Measurements from ENCODE around the gene PUS1. TPM values are rescaled to one million over a fixed set of nuclear protein-coding genes. Genes with fewer than 3 reads are reported as not detected.
A peak's percentile ranks its signal among the peaks of the same experiment; 100 is the strongest.

The PUS1 gene
- total RNA-seq, 5 donors from 2014 or later (not counting 1 experiment from before 2014, with no cell fraction given): 27.8 to 71.4 (median 66.5) TPM

DNA sequence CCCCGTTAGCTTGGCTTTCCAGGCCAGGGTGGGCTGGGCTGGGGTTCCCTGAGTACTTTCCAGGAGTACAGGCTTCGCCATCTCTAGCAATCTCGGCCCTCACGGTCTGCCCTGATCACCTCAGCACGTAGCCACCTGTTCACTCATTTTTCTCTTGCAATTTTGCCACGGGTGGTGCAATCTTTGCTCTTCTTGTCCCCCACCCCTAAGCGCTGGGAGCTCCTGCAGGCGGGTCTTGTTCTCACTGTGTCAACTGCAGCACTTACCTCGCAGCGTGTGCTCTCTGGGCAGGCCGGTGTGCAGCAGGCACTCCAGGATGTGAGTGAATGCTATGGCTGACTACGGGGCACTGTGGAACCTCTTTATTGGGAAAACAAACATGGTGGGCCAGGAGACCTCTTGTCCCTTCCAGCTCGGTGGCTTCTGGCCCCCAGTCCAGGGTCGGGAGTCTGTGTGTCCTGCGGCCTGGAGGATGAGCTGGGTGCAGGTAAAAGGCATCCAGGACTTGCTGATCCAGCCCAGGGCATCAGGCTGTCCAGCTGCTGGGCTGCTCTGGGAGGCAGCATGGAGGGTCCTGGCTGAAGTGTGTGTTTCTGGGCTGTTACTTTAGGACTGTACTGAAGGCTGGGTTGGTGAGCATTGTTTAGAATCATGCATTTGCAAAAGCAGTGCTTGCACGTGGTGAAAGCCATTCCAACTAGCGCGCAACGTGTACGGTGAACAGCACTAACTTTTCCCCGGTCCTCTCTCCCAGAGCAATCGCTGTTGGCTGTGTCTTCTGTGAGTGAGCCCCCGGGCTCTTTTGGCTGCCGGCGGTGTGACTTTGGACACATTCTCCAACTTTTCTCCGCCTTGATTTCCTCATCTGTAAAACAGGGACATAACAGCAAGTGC is 36.1 kb upstream of the PUS1 start:
- Mint-ChIP-seq H3K27ac (no peak overlapping the region), H3K36me3 (no peaks in the 10 kb centered on the region), H3K4me1 (peaks cover 14 to 17% (median 15%) of the 10 kb centered on the region in 3 donors), H3K27me3 (no peaks in the 10 kb centered on the region), H3K4me3 (peak overlapping the region; percentile 48 to 88 (median 66)), H3K9me3 (no peaks in the 10 kb centered on the region)
- Histone ChIP-seq H3K4me1 (ENCODE audit: control insufficient read depth in 1 of 2, extremely low read depth in 1 of 2, insufficient read depth in 2 of 2, low read length in 2 of 2) (peaks cover 9 to 24% of the 10 kb centered on the region in 2 experiments), H3K4me3 (ENCODE audit: control insufficient read depth in 1 of 2, extremely low read depth in 1 of 2, low read length in 1 of 2) (no peak overlapping the region), H3K9me3 (no peaks in the 10 kb centered on the region), H3K27me3 (replicated peaks in 1 of 2; ENCODE audit: control insufficient read depth in 2 of 2, extremely low read depth in 1 of 2, insufficient read depth in 2 of 2, low read length in 1 of 2) (no peaks in the 10 kb centered on the region), H3K36me3 (ENCODE audit: control insufficient read depth in 2 of 2, extremely low read depth in 1 of 2, insufficient read depth in 1 of 2, low read length in 1 of 2) (no peaks in the 10 kb centered on the region), H3K27ac (ENCODE audit: low read length) (no peak overlapping the region)
- CTCF ChIA-PET: no interaction called here
- 83% methylated on average over 23 of the region's 26 CpGs for WGBS (ENCODE audit: insufficient coverage)
- peak in 1 of 35 experiments; percentile 16 for DNase-seq
- POLR2A ChIA-PET: interaction anchor here in 1 of 2 donors (0.6 kb wide), 1 partner anchor 56 kb away, joined by 3 read pairs; no protein-coding TSS in a partner anchor
- ATAC-seq (replicated peaks in 1 of 4): no peak

DNA sequence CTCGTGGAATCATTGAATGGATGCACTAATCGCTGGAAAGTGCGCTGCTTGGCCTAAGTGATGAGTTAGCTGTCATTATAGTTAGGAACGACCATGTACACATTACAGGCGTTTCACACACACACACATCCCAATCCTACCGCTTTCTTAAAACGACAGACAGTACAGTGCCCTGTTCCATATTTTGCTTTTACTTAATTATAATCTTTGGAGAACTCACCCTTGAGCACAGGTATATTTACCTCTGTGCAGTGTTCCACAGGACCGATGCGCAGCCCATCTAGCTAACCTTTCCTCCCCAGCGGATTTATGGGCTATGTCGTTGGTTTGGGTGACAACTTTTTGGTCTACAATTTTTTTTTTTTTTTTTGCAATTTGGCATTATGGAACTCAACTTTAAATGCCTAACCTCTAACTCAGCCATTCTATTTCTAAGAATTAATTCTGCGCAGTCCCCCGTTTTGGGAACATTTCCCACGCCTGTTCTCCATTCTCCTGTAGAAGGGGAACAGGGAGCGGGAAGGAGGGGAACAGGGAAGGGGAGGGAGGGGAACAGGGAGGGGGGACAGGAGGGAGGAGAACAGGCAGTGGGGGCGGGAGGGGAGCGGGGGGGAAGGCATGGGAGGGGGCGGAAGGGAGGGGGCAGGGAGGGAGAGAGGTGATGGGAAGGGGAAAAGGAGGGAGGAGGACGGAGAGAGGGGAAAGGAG is 35.3 kb upstream of the PUS1 start:
- ATAC-seq (replicated peaks in 1 of 4) (no peak), DNase-seq (peak in 1 of 35 experiments; percentile 32)
- Mint-ChIP-seq H3K4me1 (peaks cover 14 to 23% (median 19%) of the 10 kb centered on the region in 3 donors), H3K36me3 (no peaks in the 10 kb centered on the region), H3K27me3 (no peaks in the 10 kb centered on the region), H3K4me3 (peak overlapping the region; percentile 48 to 88 (median 66)), H3K27ac (peak overlapping the region; percentile 61 to 78), H3K9me3 (no peaks in the 10 kb centered on the region)
- Histone ChIP-seq H3K36me3 (ENCODE audit: control insufficient read depth in 2 of 2, extremely low read depth in 1 of 2, insufficient read depth in 1 of 2, low read length in 1 of 2) (no peaks in the 10 kb centered on the region), H3K27me3 (replicated peaks in 1 of 2; ENCODE audit: control insufficient read depth in 2 of 2, extremely low read depth in 1 of 2, insufficient read depth in 2 of 2, low read length in 1 of 2) (no peaks in the 10 kb centered on the region), H3K9me3 (no peaks in the 10 kb centered on the region), H3K27ac (ENCODE audit: low read length) (peak overlapping the region; percentile 29), H3K4me3 (ENCODE audit: control insufficient read depth in 1 of 2, extremely low read depth in 1 of 2, low read length in 1 of 2) (peak overlapping the region in 1 of 2 donors; percentile 7), H3K4me1 (ENCODE audit: control insufficient read depth in 1 of 2, extremely low read depth in 1 of 2, insufficient read depth in 2 of 2, low read length in 2 of 2) (peaks cover 9 to 24% of the 10 kb centered on the region in 2 experiments)
- POLR2A ChIA-PET: interaction anchor here in 1 of 2 donors (0.6 kb wide), 1 partner anchor 55 kb away, joined by 3 read pairs; no protein-coding TSS in a partner anchor
- CTCF ChIA-PET: no interaction called here
- WGBS (ENCODE audit: insufficient coverage): 86% methylated on average over 7 of the region's 19 CpGs

DNA sequence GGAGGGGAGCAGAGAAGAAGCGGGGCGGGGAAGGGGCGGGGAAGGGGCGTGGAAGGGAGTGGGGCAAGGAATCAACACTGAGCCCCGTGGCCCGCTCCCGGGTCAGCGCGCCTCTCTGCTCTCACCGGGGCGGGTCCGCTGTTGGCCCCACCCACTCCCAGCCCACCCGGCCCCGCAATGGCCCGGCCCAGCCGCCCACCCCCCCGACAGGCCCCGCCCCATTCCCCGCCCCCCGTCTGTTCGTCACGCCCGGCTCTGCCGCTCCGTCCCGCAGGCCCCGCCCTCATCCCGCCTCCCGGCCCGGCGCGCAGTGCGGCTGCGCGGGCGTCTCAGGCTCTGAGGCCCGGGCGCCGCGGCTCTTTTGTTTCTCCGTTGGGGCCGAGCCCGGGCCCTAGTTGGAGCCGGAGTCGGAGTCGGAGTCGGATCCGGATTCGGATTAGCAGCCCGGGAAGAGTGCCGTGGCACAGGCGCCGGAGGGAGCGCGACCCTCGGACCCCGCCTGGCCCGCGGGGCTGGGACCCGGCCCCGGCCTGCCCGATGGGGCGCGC is 34.7 kb upstream of the PUS1 start, which contains the start of gene ULK1:
TSS of gene ULK1 (plus strand) at position 310 of the 548 bp plus-strand sequence. CDS start 380 bp downstream, outside the sequence.
- peak; percentile 82 to 89 (median 84) for ATAC-seq (replicated peaks in 1 of 4)
- CTCF ChIA-PET: no interaction called here

DNA sequence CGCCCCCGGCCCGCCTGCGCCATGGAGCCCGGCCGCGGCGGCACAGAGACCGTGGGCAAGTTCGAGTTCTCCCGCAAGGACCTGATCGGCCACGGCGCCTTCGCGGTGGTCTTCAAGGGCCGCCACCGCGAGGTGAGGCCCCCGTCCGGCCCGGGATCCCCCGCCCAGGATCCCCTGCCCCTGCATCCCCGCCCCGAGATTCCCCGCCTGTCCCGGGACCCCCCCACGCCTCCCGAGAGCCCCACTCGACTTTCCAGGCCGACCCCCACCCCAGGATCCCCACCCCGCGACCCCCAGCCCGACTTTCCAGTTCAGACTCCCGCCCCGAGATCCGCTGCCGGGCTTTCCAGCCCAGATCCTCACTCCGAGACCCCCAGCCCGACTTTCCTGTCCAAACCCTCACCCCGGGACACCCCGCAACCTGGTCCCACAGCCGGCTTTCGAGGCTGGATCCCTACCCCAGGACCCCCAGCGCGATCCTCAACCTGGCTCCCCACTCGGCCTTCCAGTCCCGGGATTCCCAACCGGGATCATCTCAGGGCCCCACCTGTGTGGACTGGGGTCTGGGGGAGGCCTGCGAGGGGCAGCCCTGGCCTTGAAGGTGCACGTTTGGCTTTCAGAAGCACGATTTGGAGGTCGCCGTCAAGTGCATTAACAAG is 34.0 kb upstream of the PUS1 start:
- H3K36me3 Mint-ChIP-seq: no peaks in the 10 kb centered on the region
- 3% methylated on average over 35 of the region's 54 CpGs for WGBS (ENCODE audit: insufficient coverage)
- peak overlapping the region; percentile 61 to 69 for H3K4me3 ChIP-seq (ENCODE audit: control insufficient read depth in 1 of 2, extremely low read depth in 1 of 2, low read length in 1 of 2)
- peaks cover 17 to 24% (median 20%) of the 10 kb centered on the region in 3 donors for H3K4me1 Mint-ChIP-seq
- DNase-seq (peak in 2 of 35 experiments; percentile 7 to 25), ATAC-seq (replicated peaks in 1 of 4) (no peak)
- no peaks in the 10 kb centered on the region for H3K27me3 ChIP-seq (replicated peaks in 1 of 2; ENCODE audit: control insufficient read depth in 2 of 2, extremely low read depth in 1 of 2, insufficient read depth in 2 of 2, low read length in 1 of 2)
- H3K4me3 Mint-ChIP-seq: peak overlapping the region; percentile 81 to 88 (median 87)
- H3K27ac Mint-ChIP-seq: peak overlapping the region; percentile 77 to 82
- H3K9me3 Mint-ChIP-seq: no peaks in the 10 kb centered on the region
- peak overlapping the region; percentile 15 for H3K27ac ChIP-seq (ENCODE audit: low read length)
- no peaks in the 10 kb centered on the region for H3K36me3 ChIP-seq (ENCODE audit: control insufficient read depth in 2 of 2, extremely low read depth in 1 of 2, insufficient read depth in 1 of 2, low read length in 1 of 2)
- H3K9me3 ChIP-seq: no peaks in the 10 kb centered on the region
- H3K4me1 ChIP-seq (ENCODE audit: control insufficient read depth in 1 of 2, extremely low read depth in 1 of 2, insufficient read depth in 2 of 2, low read length in 2 of 2): peaks cover 9 to 24% of the 10 kb centered on the region in 2 experiments
- ChIA-PET POLR2A (no interaction called here), CTCF (no interaction called here)
- no peaks in the 10 kb centered on the region for H3K27me3 Mint-ChIP-seq

More for the DNA sequence above, 34.7 kb upstream of the PUS1 start, which contains the start of gene ULK1:
- Mint-ChIP-seq H3K4me3 (peak within 1 kb of the TSS; percentile 81 to 88 (median 87)), H3K27ac (peak within 1 kb of the TSS; percentile 77 to 82), H3K4me1 (peaks cover 14 to 23% (median 19%) of the 10 kb centered on the region in 3 donors), H3K27me3 (no peaks in the 10 kb centered on the region), H3K9me3 (no peaks in the 10 kb centered on the region), H3K36me3 (no peaks in the 10 kb centered on the region)
- WGBS (ENCODE audit: insufficient coverage): 0% methylated on average over 51 of the region's 64 CpGs
- Histone ChIP-seq H3K36me3 (ENCODE audit: control insufficient read depth in 2 of 2, extremely low read depth in 1 of 2, insufficient read depth in 1 of 2, low read length in 1 of 2) (no peaks in the 10 kb centered on the region), H3K4me1 (ENCODE audit: control insufficient read depth in 1 of 2, extremely low read depth in 1 of 2, insufficient read depth in 2 of 2, low read length in 2 of 2) (peaks cover 9 to 24% of the 10 kb centered on the region in 2 experiments), H3K9me3 (no peaks in the 10 kb centered on the region), H3K27me3 (replicated peaks in 1 of 2; ENCODE audit: control insufficient read depth in 2 of 2, extremely low read depth in 1 of 2, insufficient read depth in 2 of 2, low read length in 1 of 2) (no peaks in the 10 kb centered on the region), H3K4me3 (ENCODE audit: control insufficient read depth in 1 of 2, extremely low read depth in 1 of 2, low read length in 1 of 2) (peak within 1 kb of the TSS; percentile 61 to 69), H3K27ac (ENCODE audit: low read length) (peak within 1 kb of the TSS; percentile 29)
- peak; percentile 81 to 95 (median 89) for DNase-seq
- POLR2A ChIA-PET: no interaction called here

DNA sequence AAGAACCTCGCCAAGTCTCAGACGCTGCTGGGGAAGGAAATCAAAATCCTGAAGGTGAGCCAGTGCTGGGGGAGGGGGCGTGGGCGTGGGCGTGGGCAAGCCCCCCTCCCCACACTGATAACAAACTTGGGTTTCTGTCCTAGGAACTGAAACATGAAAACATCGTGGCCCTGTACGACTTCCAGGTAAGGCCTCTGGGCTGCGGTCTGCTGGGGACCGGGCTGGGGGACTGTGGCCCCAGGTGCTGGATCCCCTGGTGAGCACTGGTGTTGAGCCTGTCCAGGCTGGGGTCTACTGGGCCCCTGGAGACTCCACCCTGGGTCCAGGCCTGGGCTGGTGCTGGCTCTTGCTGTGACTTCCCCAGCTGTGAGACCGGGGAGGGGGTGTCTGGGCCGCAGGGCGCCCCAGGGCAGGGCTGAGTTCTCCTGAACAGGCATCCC is 33.4 kb upstream of the PUS1 start:
- Histone ChIP-seq H3K4me3 (ENCODE audit: control insufficient read depth in 1 of 2, extremely low read depth in 1 of 2, low read length in 1 of 2) (peak overlapping the region; percentile 61 to 69), H3K9me3 (no peaks in the 10 kb centered on the region), H3K36me3 (ENCODE audit: control insufficient read depth in 2 of 2, extremely low read depth in 1 of 2, insufficient read depth in 1 of 2, low read length in 1 of 2) (no peaks in the 10 kb centered on the region), H3K27me3 (replicated peaks in 1 of 2; ENCODE audit: control insufficient read depth in 2 of 2, extremely low read depth in 1 of 2, insufficient read depth in 2 of 2, low read length in 1 of 2) (no peaks in the 10 kb centered on the region), H3K4me1 (ENCODE audit: control insufficient read depth in 1 of 2, extremely low read depth in 1 of 2, insufficient read depth in 2 of 2, low read length in 2 of 2) (peaks cover 9 to 24% of the 10 kb centered on the region in 2 experiments), H3K27ac (ENCODE audit: low read length) (peak overlapping the region; percentile 15)
- ATAC-seq (replicated peaks in 1 of 4) (peak; percentile 15 to 32 (median 23)), DNase-seq (peak in 7 of 35 experiments; percentile 11 to 53 (median 19))
- Mint-ChIP-seq H3K9me3 (no peaks in the 10 kb centered on the region), H3K4me1 (peaks cover 21 to 26% (median 26%) of the 10 kb centered on the region in 3 donors), H3K27me3 (no peaks in the 10 kb centered on the region), H3K36me3 (no peaks in the 10 kb centered on the region), H3K4me3 (peak overlapping the region; percentile 81 to 88 (median 87)), H3K27ac (peak overlapping the region; percentile 77 to 82)
- WGBS (ENCODE audit: insufficient coverage): 7% methylated on average over 10 of the region's 12 CpGs
- CTCF ChIA-PET: no interaction called here
- POLR2A ChIA-PET: no interaction called here
